Large intestine (tissue), 3 donors: ENCODE data around the gene CDYL. TPM values are rescaled to one million over a fixed set of nuclear protein-coding genes. Genes with fewer than 3 reads are reported as not detected.

Source experiments
- DNase-seq, 2 donors: peaks; one replicate each; pipeline versions ENCODE4 v3.0.0 to v3.0.0-alpha.2; 2013
- H3K27ac ChIP-seq: one replicate; pipeline ENCODE4 v1.5.1; 2013; ENCODE audit warnings: low read length
- H3K27me3 ChIP-seq: 2 replicates; pipeline ENCODE4 v1.6.1; 2013; ENCODE audit warnings: low read length; ENCODE audit not compliant: control insufficient read depth, insufficient read depth
- H3K36me3 ChIP-seq: 2 replicates; pipeline ENCODE4 v1.6.1; 2013; ENCODE audit warnings: low read length; ENCODE audit not compliant: control insufficient read depth, insufficient read depth
- H3K4me1 ChIP-seq: one replicate; pipeline ENCODE4 v1.6.1; 2013; ENCODE audit warnings: low read length; ENCODE audit not compliant: control insufficient read depth, insufficient read depth
- H3K4me3 ChIP-seq: one replicate; pipeline ENCODE4 v1.5.1; 2013; ENCODE audit warnings: low read length
- H3K9me3 ChIP-seq: one replicate; pipeline ENCODE4 v1.6.1; 2013; ENCODE audit warnings: mild to moderate bottlenecking, low read depth, low read length, moderate library complexity; ENCODE audit not compliant: control insufficient read depth
- WGBS: methylation state at CpG from one replicate; pipeline ENCODE4 v1.1.5; 2013; ENCODE audit warnings: low lambda C conversion rate; ENCODE audit not compliant: insufficient coverage; 5-methylcytosine and 5-hydroxymethylcytosine counted together
- polyA plus RNA-seq: library from polyadenylated mRNA; unstranded; fragments of 120-200 nt; gene quantifications from one replicate; pipeline ENCODE4 v1.2.1, GENCODE V29; 2013

CDYL gene
- polyA plus RNA-seq, 1 donor, result 15.4 TPM

DNA sequence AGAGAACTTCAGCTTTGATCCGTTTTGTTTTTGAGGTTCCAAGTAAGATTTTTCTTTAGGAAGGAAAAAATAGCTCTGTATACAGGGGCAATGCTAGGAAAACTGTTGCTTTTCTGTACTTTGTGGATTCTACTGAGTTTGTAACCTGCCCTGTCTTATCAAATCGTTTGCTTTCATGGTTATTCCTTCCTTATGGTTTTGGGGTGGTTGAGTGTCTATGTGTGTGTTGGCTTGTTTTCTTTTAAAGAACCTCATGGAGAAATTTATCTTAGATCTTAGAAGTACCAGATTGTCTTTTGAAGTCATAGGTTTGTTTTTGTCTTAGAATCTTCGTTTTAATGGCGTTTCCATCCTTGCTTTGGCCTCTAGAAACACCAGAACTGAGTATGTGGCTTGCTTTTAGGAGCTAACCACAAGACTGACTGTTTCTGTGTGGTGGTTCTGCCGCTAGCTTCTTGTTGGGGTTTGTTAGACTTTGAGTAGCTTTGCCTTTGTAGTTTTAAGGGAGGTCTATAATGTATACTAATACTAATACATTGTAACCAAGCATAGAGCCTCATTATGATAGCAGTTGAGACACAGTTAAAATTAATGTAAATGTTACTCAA, 140.9 kb downstream of the CDYL start:
- no peak for DNase-seq
- H3K4me1 ChIP-seq, result no peaks in the 10 kb centered on the region
- WGBS, result no CpG with 5 or more reads among the region's 5 CpGs
- H3K4me3 ChIP-seq, result no peak overlapping the region
- H3K36me3 ChIP-seq, result no peaks in the 10 kb centered on the region
- H3K9me3 ChIP-seq, result no peaks in the 10 kb centered on the region
- no peak overlapping the region for H3K27ac ChIP-seq
- H3K27me3 ChIP-seq, result no peaks in the 10 kb centered on the region

GRCh38 chr6:4920914-4921410, 144.8 kb downstream of the CDYL start:
- no peak overlapping the region for H3K4me3 ChIP-seq
- DNase-seq, result no peak
- H3K27ac ChIP-seq, result no peak overlapping the region
- no peaks in the 10 kb centered on the region for H3K4me1 ChIP-seq
- no peaks in the 10 kb centered on the region for H3K36me3 ChIP-seq
- WGBS, result 83% methylated on average over 1 of the region's 5 CpGs
- no peaks in the 10 kb centered on the region for H3K9me3 ChIP-seq
- no peaks in the 10 kb centered on the region for H3K27me3 ChIP-seq

DNA sequence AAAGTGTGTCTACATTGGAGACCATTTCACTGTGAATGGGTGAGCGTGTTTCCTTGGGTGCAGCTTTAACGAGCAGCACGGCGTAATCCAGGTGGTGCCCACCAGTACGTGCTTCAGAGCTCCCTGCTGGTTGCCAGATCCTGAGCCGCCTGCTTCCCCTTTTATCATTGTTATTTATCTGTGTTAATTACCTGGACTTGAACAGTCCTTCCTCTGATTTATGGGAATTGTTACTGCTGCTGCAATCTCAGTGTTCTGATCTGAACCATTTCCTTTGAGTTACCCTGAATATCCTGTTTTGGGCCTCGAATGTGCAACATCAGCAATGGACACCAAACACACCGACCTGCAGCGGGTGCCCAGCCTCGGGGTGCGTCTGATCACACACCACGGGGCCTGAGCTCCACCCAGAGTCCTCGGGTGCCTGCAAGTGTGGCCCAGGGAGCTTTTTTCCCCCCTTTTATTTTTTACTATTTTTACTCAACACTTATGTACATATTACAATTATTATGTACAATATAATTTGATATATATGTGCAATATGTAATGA, 146.4 kb downstream of the CDYL start:
- Histone ChIP-seq H3K36me3 (no peaks in the 10 kb centered on the region), H3K4me3 (no peak overlapping the region), H3K9me3 (no peaks in the 10 kb centered on the region), H3K27ac (no peak overlapping the region), H3K27me3 (no peaks in the 10 kb centered on the region), H3K4me1 (no peaks in the 10 kb centered on the region)
- WGBS, result no CpG with 5 or more reads among the region's 13 CpGs
- DNase-seq, result no peak

GRCh38 chr6:4923081-4923480, 146.9 kb downstream of the CDYL start:
- H3K4me1 ChIP-seq, result no peaks in the 10 kb centered on the region
- WGBS, result 94% methylated on average over 2 of the region's 3 CpGs
- no peaks in the 10 kb centered on the region for H3K9me3 ChIP-seq
- DNase-seq, result no peak
- H3K27me3 ChIP-seq, result no peaks in the 10 kb centered on the region
- no peak overlapping the region for H3K4me3 ChIP-seq
- no peak overlapping the region for H3K27ac ChIP-seq
- H3K36me3 ChIP-seq, result no peaks in the 10 kb centered on the region

DNA sequence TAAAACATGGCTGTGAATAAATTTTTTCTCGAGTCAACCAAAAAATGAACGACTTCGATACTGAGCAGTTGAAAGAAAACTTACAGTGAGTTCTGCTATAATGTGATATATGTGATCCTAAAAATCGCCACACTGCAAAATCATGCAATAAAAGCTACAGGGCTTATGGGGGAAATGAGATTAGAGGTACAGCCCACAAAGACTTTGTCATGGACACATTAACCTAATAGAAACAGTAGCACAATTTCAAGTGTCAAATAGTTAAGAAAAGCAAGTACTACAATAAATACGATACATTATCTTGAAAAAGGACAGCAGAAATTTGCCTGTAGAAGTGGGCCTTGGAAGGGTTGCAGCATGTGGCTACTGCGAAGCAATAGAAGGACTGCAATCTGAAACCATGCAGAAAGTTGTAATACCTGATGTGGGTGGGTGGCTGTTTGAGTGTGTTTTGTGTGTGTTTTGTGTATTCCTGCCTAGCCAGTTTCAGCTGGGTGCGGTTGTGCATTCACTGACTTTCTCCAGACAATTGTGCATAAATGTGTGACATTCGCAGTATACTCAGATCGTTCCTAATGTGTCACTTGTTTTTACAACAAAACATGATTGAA, 148.6 kb downstream of the CDYL start:
- Histone ChIP-seq H3K27me3 (no peaks in the 10 kb centered on the region), H3K27ac (no peak overlapping the region), H3K36me3 (no peaks in the 10 kb centered on the region), H3K4me1 (no peaks in the 10 kb centered on the region), H3K4me3 (no peak overlapping the region), H3K9me3 (no peaks in the 10 kb centered on the region)
- 89% methylated on average over 3 of the region's 9 CpGs for WGBS
- no peak for DNase-seq

GRCh38 chr6:4925580-4925979, 149.4 kb downstream of the CDYL start:
- Histone ChIP-seq H3K27ac (no peak overlapping the region), H3K36me3 (no peaks in the 10 kb centered on the region), H3K27me3 (no peaks in the 10 kb centered on the region), H3K9me3 (no peaks in the 10 kb centered on the region), H3K4me3 (no peak overlapping the region), H3K4me1 (no peaks in the 10 kb centered on the region)
- DNase-seq, result no peak
- WGBS, result 80% methylated on average over 1 of the region's 12 CpGs

GRCh38 chr6:4928426-4928825, 152.2 kb downstream of the CDYL start:
- no peaks in the 10 kb centered on the region for H3K36me3 ChIP-seq
- peaks cover 11% of the 10 kb centered on the region for H3K4me1 ChIP-seq
- H3K9me3 ChIP-seq, result no peaks in the 10 kb centered on the region
- no peak overlapping the region for H3K27ac ChIP-seq
- DNase-seq, result no peak
- WGBS, result 100% methylated on average over 1 of the region's 3 CpGs
- H3K4me3 ChIP-seq, result no peak overlapping the region
- no peaks in the 10 kb centered on the region for H3K27me3 ChIP-seq

- Histone ChIP-seq H3K4me1 (peaks cover 11% of the 10 kb centered on the region), H3K9me3 (no peaks in the 10 kb centered on the region), H3K36me3 (no peaks in the 10 kb centered on the region), H3K4me3 (no peak overlapping the region), H3K27me3 (no peaks in the 10 kb centered on the region), H3K27ac (no peak overlapping the region)
- WGBS, result 100% methylated on average over 1 of the region's 1 CpG
- no peak for DNase-seq
Observed at GRCh38 chr6:4929097-4929718, 153.0 kb downstream of the CDYL start.

DNA sequence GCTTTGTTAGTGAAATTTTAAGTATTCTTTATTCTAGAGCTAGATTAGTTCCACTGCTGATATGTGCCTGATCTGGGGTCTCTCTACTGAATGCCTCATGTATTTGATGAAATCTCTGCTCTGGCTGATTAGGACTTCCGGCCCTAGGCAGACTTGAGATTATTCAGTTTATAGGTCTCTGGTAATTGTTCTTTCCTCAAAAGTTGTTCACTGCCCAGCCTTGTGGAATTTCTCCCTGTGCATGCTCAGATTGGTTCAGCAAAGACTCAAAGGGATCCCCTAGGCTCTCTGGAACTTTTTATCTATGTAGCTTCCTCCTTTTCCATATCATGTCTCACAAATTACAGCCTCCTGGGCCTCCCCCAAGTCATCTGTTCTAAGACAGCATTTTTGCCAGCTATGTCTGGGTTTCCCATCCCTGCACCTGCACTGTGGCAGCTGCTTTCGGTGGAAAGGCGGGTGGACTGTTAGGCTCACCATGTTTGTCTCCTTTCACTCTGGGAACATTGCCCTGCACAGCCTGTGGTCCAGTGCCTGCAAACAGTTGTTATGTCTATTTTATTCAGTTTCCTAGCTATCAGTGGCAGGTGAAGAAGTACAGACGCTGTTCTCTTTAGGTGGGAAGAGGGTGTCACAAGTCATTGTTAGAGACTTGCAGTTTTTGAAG, 154.0 kb downstream of the CDYL start:
- WGBS, result no CpG with 5 or more reads among the region's 4 CpGs
- peaks cover 11% of the 10 kb centered on the region for H3K4me1 ChIP-seq

GRCh38 chr6:4931530-4932227, 155.5 kb downstream of the CDYL start:
- no peaks in the 10 kb centered on the region for H3K27me3 ChIP-seq
- peaks cover 11% of the 10 kb centered on the region for H3K4me1 ChIP-seq
- WGBS, result 100% methylated on average over 1 of the region's 11 CpGs
- H3K27ac ChIP-seq, result peak overlapping the region; percentile 50
- no peak overlapping the region for H3K4me3 ChIP-seq
- peak; percentile 75 to 86 for DNase-seq
- H3K36me3 ChIP-seq, result peaks cover 6% of the 10 kb centered on the region
- no peaks in the 10 kb centered on the region for H3K9me3 ChIP-seq

More for the DNA sequence above, 154.0 kb downstream of the CDYL start:
- Histone ChIP-seq H3K9me3 (no peaks in the 10 kb centered on the region), H3K27ac (no peak overlapping the region), H3K4me3 (no peak overlapping the region), H3K36me3 (no peaks in the 10 kb centered on the region), H3K27me3 (no peaks in the 10 kb centered on the region)
- DNase-seq, result no peak
